HL-60 (cell line): ENCODE measurements around the gene SUPT7L.
"Not testable (repeated sequence)": the region's sequence is repeated elsewhere in the genome, so short reads cannot be mapped to it uniquely, and the experiment has no call there.

Experiments used
- DNase-seq, 2 experiments: peaks; one replicate each; pipeline ENCODE4 v3.0.0-alpha.2; 2010 to 2020; ENCODE audit warnings: low read depth in 1 of 2, low spot score in 1 of 2
- H3K27ac ChIP-seq: fragments of 250-450 bp; sonication (Bioruptor Pico); replicated peaks from 2 replicates; pipeline ENCODE4 v1.5.1; 2020; ENCODE audit warnings: mild to moderate bottlenecking, moderate library complexity
- H3K27me3 ChIP-seq: fragments of 250-450 bp; sonication (Bioruptor Pico); 2 replicates; pipeline ENCODE4 v1.5.1; 2021; ENCODE audit warnings: mild to moderate bottlenecking, moderate library complexity; ENCODE audit not compliant: insufficient read depth, poor library complexity, severe bottlenecking
- H3K4me3 ChIP-seq: replicated peaks from 2 replicates; pipeline ENCODE4 v1.5.1; 2011; ENCODE audit warnings: mild to moderate bottlenecking, control low read depth, low read length; ENCODE audit not compliant: insufficient read depth
- GABPA ChIP-seq: IDR thresholded peaks from 2 replicates; pipeline ENCODE4 v1.6.1; 2012; ENCODE audit warnings: low read depth
- POLR2AphosphoS5 ChIP-seq: IDR thresholded peaks from 2 replicates; pipeline ENCODE4 v1.6.1; 2012; ENCODE audit warnings: low read depth
- SPI1 ChIP-seq: IDR thresholded peaks from 2 replicates; pipeline ENCODE4 v1.6.1; 2012; ENCODE audit warnings: low read depth, mild to moderate bottlenecking, borderline replicate concordance
- TF ChIP-seq, protein P1 (sequence below): IDR thresholded peaks from one replicate; pipeline ENCODE4 v1.5.1; 2011; ENCODE audit warnings: low read length, control low read depth, inconsistent platforms; ENCODE audit not compliant: insufficient read depth
- TF ChIP-seq, protein P2 (sequence below): IDR thresholded peaks from 2 replicates; pipeline ENCODE4 v1.6.1; 2012; ENCODE audit warnings: low read depth; ENCODE audit not compliant: insufficient replicate concordance

SUPT7L gene

DNA sequence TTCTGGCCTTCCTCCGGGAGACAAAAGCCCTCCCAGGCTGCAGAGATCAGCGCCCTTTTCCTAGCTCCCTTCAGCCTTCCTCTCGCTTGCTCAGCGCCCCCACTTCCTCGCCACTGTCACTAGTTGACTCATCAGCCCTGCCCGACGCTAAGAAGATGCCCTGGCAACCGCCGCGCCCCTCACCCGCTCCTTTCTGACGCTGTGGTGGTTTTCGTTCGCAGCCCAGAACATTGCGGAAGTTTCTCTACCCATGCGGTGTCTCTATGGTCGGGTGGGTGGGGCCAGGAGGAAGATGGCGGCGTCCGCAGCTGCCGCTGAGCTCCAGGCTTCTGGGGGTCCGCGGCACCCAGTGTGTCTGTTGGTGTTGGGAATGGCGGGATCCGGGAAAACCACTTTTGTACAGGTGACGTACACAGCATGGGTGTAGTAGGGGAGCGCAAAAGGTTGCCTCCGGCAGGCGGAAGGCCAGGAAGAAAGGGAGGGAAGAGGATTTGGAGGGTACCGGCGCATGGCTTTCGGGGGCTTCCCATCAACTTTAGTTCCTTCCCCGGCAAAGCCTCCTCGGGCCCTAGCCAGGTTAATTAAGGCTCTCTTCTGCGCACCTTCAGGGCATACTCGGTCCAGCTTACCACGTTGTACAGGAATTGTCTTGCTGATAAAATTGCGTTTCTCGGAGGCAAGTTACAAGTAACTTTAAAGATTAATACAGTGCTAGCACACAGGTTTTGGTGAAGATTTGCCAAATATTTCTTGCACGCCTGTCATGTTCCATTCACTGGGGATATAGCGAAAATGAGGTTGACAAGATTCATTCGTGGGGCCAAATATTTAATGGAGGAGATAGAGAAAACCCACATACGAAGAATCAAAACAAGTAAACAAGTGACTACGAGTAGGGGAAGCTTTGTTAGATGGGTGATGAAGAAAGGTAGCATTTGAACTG is 34.4 kb downstream of the SUPT7L start, which contains the start of the genes CCDC121 and GPN1:
TSS of gene CCDC121 (minus strand) at position 246 of the 943 bp plus-strand sequence. CDS start 1,213 bp downstream, outside the sequence.
TSS of gene GPN1 (plus strand) at position 284 of the 943 bp plus-strand sequence. CDS start at position 293, 9 bp downstream.
- DNase-seq: peak; percentile 86 to 97
- H3K27ac ChIP-seq: peak within 1 kb of the TSS; percentile 85
- H3K4me3 ChIP-seq: peak within 1 kb of the TSS; percentile 81
- TF ChIP-seq, protein P1, sequence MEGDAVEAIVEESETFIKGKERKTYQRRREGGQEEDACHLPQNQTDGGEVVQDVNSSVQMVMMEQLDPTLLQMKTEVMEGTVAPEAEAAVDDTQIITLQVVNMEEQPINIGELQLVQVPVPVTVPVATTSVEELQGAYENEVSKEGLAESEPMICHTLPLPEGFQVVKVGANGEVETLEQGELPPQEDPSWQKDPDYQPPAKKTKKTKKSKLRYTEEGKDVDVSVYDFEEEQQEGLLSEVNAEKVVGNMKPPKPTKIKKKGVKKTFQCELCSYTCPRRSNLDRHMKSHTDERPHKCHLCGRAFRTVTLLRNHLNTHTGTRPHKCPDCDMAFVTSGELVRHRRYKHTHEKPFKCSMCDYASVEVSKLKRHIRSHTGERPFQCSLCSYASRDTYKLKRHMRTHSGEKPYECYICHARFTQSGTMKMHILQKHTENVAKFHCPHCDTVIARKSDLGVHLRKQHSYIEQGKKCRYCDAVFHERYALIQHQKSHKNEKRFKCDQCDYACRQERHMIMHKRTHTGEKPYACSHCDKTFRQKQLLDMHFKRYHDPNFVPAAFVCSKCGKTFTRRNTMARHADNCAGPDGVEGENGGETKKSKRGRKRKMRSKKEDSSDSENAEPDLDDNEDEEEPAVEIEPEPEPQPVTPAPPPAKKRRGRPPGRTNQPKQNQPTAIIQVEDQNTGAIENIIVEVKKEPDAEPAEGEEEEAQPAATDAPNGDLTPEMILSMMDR: no peak
- TF ChIP-seq POLR2AphosphoS5 (peak; percentile 90), GABPA (peak; percentile 76), SPI1 (peak; percentile 64; the same call in 1 of the 2 replicates)
- TF ChIP-seq, protein P2, sequence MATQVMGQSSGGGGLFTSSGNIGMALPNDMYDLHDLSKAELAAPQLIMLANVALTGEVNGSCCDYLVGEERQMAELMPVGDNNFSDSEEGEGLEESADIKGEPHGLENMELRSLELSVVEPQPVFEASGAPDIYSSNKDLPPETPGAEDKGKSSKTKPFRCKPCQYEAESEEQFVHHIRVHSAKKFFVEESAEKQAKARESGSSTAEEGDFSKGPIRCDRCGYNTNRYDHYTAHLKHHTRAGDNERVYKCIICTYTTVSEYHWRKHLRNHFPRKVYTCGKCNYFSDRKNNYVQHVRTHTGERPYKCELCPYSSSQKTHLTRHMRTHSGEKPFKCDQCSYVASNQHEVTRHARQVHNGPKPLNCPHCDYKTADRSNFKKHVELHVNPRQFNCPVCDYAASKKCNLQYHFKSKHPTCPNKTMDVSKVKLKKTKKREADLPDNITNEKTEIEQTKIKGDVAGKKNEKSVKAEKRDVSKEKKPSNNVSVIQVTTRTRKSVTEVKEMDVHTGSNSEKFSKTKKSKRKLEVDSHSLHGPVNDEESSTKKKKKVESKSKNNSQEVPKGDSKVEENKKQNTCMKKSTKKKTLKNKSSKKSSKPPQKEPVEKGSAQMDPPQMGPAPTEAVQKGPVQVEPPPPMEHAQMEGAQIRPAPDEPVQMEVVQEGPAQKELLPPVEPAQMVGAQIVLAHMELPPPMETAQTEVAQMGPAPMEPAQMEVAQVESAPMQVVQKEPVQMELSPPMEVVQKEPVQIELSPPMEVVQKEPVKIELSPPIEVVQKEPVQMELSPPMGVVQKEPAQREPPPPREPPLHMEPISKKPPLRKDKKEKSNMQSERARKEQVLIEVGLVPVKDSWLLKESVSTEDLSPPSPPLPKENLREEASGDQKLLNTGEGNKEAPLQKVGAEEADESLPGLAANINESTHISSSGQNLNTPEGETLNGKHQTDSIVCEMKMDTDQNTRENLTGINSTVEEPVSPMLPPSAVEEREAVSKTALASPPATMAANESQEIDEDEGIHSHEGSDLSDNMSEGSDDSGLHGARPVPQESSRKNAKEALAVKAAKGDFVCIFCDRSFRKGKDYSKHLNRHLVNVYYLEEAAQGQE: peak; percentile 54
- H3K27me3 ChIP-seq: no peaks in the 10 kb centered on the region

DNA sequence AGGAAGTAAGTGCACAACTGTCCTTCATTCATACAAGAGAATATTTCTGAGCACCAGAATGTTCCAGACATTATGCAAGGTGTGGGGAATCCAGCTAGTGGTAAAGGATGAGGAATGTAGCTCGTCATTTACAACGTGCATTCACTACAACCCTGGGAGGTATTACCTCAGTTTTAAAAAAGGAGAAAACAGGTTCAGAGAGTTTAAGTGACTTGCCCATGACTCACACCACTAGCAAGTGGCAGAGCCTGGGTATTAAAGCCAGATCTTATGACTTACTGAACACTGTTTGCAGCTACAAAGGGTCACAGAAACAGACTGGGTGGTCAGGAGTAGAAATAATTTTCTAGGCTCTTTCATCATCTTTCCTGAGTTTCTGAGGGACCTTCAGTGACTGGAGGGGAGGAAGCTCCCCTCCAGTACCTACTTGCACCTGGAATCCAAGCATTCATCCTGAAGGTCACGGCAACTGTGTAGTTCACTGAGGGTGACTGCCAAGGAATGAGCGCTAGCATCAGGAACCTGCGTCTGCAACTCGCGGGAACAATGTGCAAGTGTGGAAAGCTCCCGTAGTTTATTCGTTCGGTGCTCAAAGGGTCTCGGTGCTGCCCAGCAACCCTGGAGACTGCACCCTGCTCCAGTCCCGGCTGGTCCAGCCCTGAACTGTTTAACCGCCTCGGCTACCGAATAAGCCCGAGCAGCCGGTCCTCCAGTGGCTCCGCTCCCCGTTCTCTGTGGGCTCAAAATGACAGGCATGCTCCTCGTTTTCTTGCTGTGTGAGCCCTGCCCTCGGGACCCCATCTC is 35.2 kb downstream of the SUPT7L start:
- Histone ChIP-seq H3K4me3 (peak overlapping the region; percentile 81), H3K27ac (peak overlapping the region; percentile 85), H3K27me3 (no peaks in the 10 kb centered on the region)
- peak; percentile 26 to 35 for DNase-seq
- no peak for TF ChIP-seq GABPA
- no peak for TF ChIP-seq POLR2AphosphoS5
- no peak for TF ChIP-seq SPI1
- TF ChIP-seq, protein P2: no peak
- TF ChIP-seq, protein P1: no peak

DNA sequence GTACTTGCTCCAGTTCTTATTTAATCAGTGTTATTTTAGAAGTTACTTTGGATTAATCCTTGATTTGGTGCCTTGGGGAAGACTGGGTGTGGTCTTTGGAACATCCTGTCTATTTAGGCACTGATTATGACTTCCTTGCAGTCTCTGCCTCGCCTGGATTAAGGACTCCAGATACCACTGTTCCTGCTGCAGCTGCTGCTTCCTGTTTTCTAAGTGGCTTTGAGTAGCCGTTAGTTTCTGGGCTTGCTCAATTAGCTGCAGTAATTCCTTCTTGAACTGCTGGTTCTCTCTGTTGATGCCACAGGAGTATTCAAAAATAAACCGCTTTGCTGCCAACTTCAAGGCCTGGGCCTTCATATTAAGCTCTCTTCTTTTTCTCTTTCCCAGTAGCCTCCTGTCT is 36.5 kb downstream of the SUPT7L start:
- not testable (repeated sequence) for H3K27me3 ChIP-seq, H3K4me3 ChIP-seq
- H3K27ac ChIP-seq: peak overlapping the region; percentile 85
- TF ChIP-seq SPI1 (peak; percentile 55; the same call in 1 of the 2 replicates), POLR2AphosphoS5 (0 out of 2 replicates have a peak, but pooled peaks have one; percentile 28)
- peak; percentile 37 to 73 for DNase-seq

DNA sequence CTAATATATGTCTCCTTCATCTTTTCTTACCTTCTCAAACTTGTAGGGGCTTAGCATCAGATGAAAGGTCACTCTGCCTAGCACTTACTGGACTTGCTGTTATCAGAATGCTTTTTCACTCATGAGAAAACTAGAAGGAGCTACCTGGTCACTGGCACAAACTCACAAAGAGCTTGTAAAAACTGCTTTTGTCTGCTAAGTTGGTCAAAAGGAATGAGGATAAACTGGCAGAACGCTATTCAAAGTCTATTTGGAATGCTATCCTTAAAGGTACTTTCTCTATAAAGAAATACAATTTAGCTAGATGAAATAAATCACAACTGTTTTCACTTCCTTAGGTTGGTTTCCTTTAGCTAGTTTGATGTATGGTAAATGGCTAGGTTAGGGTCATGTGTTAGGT is 37.1 kb downstream of the SUPT7L start:
- peak overlapping the region; percentile 85 for H3K27ac ChIP-seq
- DNase-seq, H3K27me3 ChIP-seq, H3K4me3 ChIP-seq: not testable (repeated sequence)
